HG03097 (cell line): ENCODE data around the gene CTTNBP2.

Experiments used
- ATAC-seq: cut with Tn5 transposase; IDR thresholded peaks from one replicate; pipeline ENCODE4 v1.9.1; 2021; ENCODE audit not compliant: unreplicated experiment, low FRiP score

The CTTNBP2 gene

DNA sequence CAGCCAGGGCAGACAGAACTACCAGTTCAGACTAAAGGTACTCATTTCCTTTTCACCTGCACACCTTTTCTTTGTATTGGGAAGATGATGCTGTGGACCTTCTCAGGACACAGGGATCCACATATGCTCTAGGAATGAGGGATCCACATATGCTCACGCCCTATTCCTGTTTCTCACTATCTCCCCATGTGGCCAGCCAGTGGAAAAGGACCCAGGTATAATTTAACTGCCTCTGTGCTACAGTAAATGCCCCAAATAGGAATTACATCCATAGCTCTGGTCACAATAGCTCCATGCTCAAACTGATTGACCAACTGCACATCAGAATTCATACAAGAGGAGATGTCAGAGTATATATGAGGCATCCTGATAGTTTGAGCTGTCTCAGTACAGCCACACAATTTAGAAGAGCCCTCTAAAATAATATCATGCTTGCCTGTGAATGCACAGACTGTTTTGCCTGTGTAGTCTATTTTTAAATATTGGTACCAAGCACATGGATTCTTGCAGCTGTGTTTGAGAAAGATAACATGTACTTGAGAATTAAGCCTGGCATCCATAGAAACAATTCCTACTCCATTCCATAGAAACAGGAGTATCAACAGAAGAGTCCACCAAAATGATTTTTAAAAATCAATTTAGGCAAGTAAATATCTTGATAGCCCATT lies 43.7 kb downstream of the CTTNBP2 start:
- ATAC-seq, result no peak

DNA sequence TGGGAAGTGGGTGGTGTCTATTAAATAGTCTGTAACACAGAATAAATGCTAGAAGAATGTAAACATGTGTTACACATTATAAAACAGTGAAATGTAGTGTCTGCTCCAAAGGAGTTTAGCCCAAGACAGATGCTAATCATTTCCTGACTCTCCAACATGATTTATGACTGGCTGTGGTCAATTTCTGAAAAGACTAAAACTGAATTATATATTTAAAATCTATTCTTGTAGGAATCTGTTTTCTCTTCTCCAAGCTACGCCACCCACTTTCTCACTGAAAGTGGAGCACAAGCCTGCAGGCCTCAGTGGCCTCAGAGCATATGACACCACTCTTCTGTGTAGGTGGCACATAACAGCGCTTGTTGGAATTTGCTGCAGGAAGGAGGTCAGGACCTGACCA lies 44.4 kb downstream of the CTTNBP2 start:
- no peak for ATAC-seq

DNA sequence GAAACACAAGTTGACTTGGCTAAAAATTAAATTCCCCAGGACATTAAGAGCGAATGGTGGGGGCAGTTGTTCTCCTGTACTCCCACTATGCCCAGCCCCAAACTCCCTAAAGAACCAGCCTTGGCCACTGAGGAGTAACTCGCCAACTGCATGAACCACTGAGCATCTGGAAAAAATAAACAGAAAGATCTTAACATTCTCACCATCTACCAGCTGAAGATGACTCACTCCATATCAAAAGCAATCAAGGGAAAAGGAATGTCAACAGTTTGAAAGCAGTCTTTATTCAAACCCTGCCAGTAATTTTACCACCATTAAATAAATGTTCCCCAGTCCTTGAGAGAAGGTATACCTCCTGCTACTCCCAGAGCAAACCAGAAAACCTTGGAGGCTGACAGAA lies 45.4 kb downstream of the CTTNBP2 start:
- ATAC-seq, result no peak

DNA sequence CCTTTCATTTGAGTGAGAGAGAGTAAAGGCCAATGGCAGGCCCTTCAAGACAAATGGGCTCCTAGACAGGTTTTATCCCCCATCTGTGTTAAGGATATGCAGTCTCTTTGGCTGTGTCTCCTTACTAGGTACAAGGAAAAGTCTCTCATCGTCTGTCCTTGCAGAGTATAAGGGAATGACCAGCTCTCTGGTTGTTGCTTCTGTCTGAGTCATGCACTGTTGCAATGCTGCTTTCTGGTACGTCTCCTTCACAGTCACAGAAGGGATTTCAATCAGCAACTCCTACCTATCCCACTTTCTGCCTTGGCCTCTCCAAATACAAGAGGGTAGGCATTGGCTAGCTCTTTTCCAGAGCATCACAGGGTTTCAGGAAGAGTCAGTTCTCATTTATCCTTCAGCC lies 48.1 kb downstream of the CTTNBP2 start:
- no peak for ATAC-seq

DNA sequence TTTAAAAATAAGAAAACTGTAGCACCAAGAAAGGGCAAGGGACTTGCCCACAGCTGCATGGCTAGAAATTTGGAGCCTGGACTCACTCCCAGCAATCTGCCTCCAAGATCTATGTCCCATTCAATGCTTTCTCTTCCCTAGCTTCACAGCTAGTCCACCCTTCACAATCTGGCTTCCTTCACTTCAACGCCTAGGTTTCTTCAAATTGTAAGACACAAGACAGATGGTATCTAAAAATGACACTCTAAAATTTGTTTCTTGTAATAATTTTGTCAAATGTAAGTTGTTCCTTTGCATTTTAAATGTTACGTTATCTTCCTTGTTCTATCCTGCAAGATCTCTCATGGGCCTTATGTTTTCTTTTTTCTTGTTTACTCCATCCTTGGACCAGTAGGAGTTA lies 48.6 kb downstream of the CTTNBP2 start:
- no peak for ATAC-seq

DNA sequence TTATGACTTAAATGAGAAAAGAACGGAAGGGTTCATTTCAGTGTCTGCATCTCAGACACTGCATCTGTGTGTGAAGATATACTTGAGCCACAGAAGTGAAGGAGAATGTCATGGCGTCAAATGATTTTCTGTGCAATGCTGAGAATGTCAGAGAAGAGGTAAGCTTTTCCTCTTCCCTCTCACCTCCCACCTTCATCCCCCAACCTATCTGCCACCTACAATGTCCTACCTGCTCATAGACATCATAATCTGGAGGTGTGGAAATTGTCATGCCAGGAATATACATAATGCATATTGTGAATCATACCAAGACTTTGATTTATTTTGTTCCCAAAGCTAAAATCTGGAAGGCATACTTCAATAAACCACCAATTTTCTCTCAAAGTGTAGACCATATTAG lies 53.7 kb downstream of the CTTNBP2 start:
- no peak for ATAC-seq

DNA sequence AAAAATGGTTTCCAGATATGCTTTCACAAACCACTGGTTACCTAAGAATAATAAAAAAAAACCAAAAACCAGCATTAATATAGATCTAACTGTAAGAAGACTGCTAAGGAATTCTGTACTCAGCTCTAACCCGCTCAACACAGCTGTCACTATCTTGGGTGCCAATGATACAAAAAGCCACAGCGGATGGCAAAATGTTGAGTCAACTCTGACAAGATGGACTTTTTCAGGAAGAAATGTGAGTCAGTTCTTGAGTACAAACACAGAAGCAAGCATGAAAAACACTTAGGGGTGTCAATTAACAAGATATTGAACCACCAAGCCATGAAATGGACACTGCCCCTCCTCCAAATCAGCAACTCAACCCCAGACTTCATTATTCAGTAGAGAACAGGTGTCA lies 55.0 kb downstream of the CTTNBP2 start:
- no peak for ATAC-seq

DNA sequence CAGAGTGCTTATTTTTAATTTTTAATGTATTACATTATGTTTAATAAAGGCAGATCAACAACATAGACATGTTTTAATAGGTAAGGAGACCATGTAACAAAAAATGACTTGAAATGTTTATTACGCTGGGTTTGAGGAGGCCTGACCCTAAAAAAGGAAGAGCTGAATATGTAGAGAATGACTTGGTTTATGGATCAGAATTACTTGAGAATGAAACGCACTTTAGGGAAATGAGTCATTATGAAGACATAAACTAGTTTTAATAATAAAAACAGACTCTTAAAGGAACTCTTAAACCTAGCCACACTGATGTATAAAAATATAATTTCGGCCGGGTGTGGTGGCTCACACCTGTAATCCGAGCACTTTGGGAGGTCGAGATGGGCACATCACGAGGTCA lies 56.5 kb downstream of the CTTNBP2 start:
- ATAC-seq, result no peak

DNA sequence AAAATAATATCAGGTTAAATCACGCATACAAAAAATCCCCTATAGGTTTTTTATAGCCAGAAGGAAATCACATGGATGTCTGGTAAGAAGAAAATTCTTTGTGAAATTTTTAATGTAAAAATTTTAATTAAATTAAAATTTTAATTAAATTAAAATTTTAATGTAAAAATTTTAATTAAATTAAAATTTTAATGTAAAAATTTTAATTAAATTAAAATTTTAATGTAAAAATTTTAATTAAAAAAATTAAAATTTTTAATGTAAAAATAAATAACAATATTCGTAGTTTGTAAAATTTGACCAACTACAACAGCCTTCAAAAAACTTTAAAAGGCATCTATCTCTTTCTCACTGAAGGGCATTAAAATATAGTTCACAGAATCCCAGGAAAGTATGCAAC lies 61.5 kb downstream of the CTTNBP2 start:
- ATAC-seq, result no peak

DNA sequence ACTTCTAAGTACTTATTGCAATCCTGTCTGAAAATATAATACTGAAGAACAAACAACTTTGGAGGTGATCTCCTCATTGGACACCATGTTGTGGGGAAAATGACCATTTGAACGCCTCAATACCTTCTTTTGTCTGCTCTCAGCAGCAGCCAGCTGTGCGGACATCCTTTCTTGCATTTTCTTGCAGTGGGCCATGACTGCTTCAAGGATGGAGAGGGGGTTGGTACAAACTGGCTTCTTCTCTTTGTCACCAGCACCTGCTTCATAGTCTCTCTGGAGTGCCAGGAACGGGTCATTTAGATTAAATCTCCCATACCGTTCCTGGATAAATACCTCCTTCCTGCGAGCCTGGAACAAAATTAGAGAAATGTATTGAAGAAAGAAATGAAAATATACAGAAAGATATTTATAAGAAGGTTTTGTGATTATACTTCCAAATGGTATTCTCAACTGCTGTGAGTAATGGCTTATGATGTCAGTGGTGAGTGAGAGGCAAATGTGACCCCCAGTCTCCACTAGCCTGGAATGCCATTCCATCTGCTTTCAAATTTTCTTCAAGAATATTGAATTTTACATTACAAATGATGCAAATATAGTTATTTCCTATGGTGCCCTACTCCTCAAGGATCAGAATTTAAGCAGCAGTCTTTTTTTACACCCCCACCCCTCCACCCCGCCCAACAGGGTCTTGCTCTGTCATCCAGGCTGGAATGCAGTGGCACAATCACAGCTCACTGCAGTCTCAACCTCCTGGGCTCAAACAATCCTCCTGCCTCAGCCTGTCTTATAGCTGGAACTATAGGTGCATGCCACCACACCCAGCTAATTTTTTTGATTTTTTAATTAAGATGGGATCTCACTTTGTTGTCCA lies 62.4 kb downstream of the CTTNBP2 start:
- ATAC-seq, result no peak

DNA sequence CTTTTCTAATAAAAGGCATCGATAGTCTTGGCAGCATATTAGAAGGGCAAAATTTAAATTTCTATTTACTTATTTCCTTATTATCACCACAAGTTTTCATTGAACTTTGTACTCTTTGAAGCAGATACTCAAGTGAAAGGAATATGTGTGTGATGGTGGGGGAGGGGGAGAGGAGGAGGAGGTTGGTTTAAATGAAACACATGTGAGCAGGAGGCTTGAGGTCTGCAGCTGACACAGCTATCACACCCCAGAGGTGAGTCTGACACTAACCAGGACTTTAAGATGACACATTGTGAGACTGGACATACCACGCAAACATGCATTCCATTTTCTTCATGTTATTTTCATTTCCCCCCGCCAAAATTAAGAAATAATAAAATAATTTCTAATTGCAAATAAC lies 63.3 kb downstream of the CTTNBP2 start:
- ATAC-seq, result no peak

DNA sequence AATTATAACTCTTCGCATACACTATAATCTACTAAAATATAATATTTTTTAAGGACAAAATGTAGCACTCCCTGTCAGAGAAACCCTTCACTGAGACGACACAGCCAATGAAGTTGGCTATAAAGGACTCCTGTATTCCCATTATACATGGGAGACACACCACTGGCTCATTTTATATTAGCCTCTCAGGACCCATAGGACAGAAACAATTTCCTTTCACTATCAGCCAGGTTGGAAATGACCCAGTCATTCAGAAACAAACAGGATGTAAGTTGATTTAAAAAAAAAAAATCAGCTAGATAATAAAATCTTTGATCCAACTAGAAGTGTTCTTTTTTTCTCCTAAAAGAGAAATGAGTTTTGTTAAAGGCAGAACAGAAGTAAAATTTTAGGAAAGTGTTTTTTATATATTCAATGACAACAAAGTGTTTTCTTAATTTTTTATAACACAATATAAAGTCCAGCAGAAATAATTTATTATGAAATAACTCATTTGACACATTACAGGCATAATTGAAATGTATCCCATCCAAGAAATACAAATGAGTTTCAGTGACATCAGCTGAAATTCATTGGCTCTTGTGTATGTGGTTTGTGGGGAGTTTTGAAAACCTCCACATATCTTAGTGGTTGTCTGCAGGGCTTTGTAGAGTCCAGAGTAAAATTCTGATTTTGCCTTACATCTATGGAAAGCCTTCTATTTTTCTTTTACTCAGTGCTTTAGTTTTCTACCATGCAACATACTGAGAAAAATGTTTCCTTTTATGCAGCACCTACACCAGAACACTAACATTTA lies 64.1 kb downstream of the CTTNBP2 start:
- no peak for ATAC-seq

DNA sequence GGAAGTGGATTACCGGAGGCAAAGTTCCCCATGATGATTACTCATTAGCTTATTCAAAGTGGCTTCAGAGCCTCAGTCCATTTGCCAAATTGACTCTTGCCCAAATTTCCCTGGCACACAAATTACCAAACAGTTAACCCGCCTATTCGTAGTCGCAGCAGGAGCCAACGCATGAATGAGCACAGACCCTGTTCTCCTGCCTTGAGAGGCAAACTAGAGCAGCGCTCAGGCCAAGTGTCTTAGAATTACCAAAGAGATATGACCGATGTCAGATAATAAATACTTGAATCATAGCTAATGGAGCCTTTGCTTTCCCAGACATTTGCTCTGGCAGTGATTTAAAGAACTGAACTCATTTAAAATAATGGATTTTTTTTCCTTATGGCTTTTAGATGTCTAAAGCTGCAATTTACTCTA lies 64.9 kb downstream of the CTTNBP2 start:
- no peak for ATAC-seq

DNA sequence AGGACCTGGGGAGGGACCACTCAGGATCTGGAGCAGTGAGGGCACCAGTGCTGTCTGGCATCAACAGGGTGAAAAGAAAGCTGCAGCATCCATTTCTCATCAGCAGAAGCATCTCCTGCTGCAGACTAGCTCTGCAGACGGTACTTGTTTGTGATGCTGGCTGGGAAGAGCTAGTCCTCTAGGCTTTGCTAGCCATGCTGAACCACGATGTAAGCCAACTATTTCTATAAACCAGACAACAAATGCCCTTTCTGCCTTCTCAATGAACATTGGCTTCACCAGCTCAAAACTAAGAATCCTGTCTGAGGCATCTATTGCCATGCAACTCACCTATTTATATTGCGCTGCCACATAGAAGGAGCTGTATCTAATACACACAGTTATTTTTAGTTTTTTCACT lies 65.6 kb downstream of the CTTNBP2 start:
- no peak for ATAC-seq

DNA sequence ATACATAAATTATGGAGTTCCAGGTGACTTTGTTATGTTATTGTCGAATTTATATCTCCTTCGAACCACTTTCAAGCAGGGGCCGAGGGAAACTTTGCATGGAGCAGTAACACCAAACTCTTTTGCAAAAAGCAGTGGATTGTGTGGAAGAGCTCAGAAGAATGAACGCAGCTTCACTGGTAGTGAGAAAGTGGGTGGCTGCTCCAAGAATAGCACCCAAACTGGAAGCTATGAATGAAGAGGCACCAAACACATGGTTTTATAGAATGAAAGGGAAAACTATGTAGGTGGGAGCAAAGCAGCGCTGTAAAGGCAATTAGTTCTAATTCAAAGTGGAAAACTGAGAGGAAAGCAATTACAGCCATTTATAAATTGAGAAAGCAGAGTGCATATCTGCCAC lies 67.2 kb downstream of the CTTNBP2 start:
- ATAC-seq, result no peak

DNA sequence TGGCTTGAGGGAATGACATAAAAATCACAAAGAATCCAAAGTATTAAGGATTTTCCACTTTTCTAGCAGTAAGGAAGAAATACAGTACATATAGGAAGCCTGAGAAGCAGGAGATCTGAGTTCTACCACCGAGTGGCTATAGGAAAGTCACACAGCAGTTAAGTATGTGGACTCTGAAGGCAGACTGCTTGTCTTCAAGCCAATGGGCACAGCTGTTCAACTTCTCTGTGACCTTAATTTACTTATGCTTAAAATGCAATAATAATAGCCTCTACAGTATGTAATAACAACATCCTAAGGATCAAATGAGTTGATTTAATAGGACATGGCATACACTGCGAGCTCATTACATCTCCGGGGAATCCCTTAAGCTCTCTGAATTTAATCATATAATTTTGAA lies 68.0 kb downstream of the CTTNBP2 start:
- no peak for ATAC-seq

DNA sequence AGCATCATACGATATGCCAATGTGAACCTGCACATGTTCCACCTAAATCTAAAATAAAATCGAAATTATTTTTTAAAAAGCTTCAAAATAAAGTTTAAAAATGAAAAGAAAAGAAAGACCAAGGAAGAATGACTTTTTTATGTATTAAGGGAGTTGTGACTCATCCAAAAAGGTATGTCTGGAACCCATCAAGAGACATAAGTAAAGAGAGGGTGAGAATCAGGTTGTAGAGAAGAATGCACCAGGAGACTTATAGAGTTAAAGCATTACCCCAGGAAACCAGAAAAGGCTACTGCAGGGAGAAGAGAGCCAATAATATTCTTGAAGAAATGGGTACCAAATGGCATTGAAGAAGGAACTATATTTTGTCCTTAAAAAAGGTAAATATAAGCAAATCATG lies 69.8 kb downstream of the CTTNBP2 start:
- no peak for ATAC-seq

DNA sequence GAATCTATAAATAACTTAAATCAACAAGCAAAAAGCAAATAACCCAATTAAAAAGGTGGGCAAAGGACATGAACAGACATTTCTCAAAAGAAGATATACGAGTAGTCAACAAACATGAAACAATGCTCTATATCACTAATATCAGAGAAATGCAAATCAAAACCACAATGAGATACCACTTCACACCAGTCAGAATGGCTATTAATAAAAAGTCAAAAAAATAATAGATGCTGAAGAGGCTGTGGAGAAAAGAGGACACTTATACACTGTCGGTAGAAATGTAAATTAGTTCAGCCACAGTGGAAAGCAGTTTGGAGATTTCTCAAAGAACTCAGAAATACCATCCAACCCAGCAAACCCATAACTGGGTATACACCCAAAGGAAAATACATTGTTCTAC lies 70.6 kb downstream of the CTTNBP2 start:
- no peak for ATAC-seq

DNA sequence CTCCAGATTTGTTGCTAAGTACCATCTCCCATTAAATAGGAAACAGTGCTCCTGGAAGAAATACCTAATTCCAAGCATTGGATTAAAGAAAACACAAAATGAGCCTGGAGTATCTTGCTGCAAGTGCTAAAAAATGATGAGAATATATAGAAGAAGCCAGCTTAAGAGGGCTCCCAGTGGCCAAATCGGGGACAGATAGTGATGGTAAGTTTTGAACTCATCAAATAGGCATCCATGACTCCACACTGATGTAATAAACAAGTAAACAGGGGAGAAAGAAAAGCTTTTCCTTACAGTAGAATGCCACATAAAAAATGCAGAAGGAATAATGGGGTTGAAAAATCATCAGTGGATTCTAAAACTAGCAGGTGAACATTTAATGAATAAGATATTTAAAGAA lies 72.4 kb downstream of the CTTNBP2 start:
- ATAC-seq, result no peak

DNA sequence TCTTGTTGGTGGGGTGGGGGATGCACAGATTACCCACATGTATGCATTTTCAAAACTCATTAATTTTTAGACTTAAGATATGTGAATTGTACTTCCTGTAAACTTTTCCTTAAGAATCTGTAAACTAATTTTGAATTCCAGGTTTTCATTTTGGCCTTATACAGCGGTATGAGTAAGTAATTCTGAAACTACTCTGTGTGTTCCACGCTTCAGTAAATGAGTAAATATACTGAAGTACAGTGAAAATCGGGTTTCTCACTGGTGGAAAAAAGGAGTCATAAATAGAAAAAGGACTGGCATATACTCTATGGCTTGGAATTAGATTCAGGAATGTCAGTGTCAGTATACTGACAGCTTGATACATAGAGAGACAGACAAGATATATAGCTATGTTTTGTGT lies 72.8 kb downstream of the CTTNBP2 start:
- ATAC-seq, result no peak

DNA sequence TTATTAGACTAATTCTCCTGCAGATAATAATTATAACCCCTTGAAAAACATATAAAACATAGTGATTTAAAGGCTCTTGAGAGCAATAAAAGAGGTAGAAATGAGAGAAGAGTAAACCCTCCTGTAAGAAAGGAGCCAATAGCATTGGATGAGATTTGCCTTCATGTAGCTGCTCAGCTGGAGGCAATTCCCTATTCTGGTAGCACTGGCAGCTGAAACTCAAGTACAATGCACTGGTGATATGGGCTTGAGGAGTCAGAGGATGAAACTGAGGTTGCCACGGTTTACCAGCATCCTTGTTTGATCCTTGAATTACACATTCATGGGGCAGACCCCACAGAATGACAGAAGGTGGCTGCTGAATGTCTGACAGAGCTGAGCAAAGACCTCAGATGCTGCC lies 76.4 kb downstream of the CTTNBP2 start:
- no peak for ATAC-seq
